ENCODE results near the gene RAB20. TPM values are rescaled to one million over a fixed set of nuclear protein-coding genes. Genes with fewer than 3 reads are reported as not detected.
A peak's percentile ranks its signal among the peaks of the same experiment; 100 is the strongest.

RAB20 gene
- total RNA-seq, 1 experiment from 2014 or later, result 12.3 TPM

GRCh38 chr13:110479648-110480047 is 81.9 kb downstream of the RAB20 start:
- Histone ChIP-seq H3K79me1 (ENCODE audit: insufficient read depth, low read depth, low read length, poor library complexity, severe bottlenecking) (no peaks in the 10 kb centered on the region), H3K27me3 (ENCODE audit: insufficient read depth, low read length) (no peaks in the 10 kb centered on the region), H2BK12ac (ENCODE audit: insufficient read length, low read depth, low read length) (no peak overlapping the region), H3K18ac (ENCODE audit: insufficient read length, low read depth, low read length) (no peak overlapping the region), H4K20me1 (ENCODE audit: control insufficient read depth, insufficient read depth, insufficient read length) (no peaks in the 10 kb centered on the region), H4K91ac (ENCODE audit: insufficient read length, low read depth, low read length) (no peak overlapping the region), H3K14ac (ENCODE audit: insufficient read depth, low read length) (no peak overlapping the region), H3K79me2 (ENCODE audit: insufficient read depth, low read length) (no peaks in the 10 kb centered on the region), H2AFZ (ENCODE audit: low read length) (no peak overlapping the region), H3K27ac (ENCODE audit: insufficient read length, low read depth, low read length) (no peak overlapping the region), H3K4ac (ENCODE audit: low read depth, low read length) (no peak overlapping the region), H3K4me1 (ENCODE audit: insufficient read depth, low read length) (no peaks in the 10 kb centered on the region), H2BK20ac (ENCODE audit: low read depth, low read length, poor library complexity, severe bottlenecking) (no peak overlapping the region), H2BK5ac (ENCODE audit: insufficient read length, low read length) (no peak overlapping the region), H2AK5ac (ENCODE audit: insufficient read length, low read length) (no peak overlapping the region), H3K9me3 (ENCODE audit: control insufficient read depth, low read depth, low read length) (no peaks in the 10 kb centered on the region), H3K4me2 (ENCODE audit: insufficient read depth, insufficient read length, low read length) (no peak overlapping the region), H2BK15ac (ENCODE audit: low read depth, low read length) (no peak overlapping the region), H3K23ac (ENCODE audit: insufficient read length, low read depth, low read length) (no peak overlapping the region), H3T11ph (ENCODE audit: low read length) (no peak overlapping the region), H4K5ac (ENCODE audit: insufficient read length, low read depth, low read length) (no peak overlapping the region), H3K56ac (ENCODE audit: insufficient read length, low read depth, low read length) (no peak overlapping the region), H2BK120ac (ENCODE audit: low read depth, low read length, poor library complexity, severe bottlenecking) (no peak overlapping the region), H4K8ac (replicated peaks; ENCODE audit: insufficient read length, low read depth, low read length) (no peak overlapping the region), H3K23me2 (ENCODE audit: insufficient read length, low read depth, low read length, poor library complexity, severe bottlenecking) (peaks cover 4% of the 10 kb centered on the region), H3K9ac (ENCODE audit: extremely low read depth, insufficient read length, low read length) (no peak overlapping the region)
- DNase-seq, result no peak
- TF ChIP-seq CTCF (conservative IDR thresholded peaks at IDR 0.05), result no peak
- peaks cover 13% of the 10 kb centered on the region in 2 experiments for H3K4me1 Mint-ChIP-seq
- H3K27ac Mint-ChIP-seq, result peak overlapping the region; percentile 30 to 94 (median 82); a peak in 5 of 7 replicates
- H3K9me3 Mint-ChIP-seq, result no peaks in the 10 kb centered on the region
- no peaks in the 10 kb centered on the region for H3K27me3 Mint-ChIP-seq (ENCODE audit: low read depth)
- peaks cover 11 to 46% (median 40%) of the 10 kb centered on the region in 3 experiments for H3K36me3 Mint-ChIP-seq (ENCODE audit: insufficient read depth in 1 of 3, low read depth in 3 of 3)
- no peak overlapping the region for H3K4me3 Mint-ChIP-seq
- WGBS (ENCODE audit: extremely low coverage, insufficient read length, low lambda C conversion rate), result no CpG with 5 or more reads among the region's 11 CpGs
